MM.1S (cell line): ENCODE data around the gene PLXNB1.

Source experiments
- DNase-seq: peaks from one replicate; pipeline ENCODE4 v3.0.0-alpha.2; 2015
- H2AFZ ChIP-seq: fragments of 300-600 bp; sonication (generic); 2 replicates; pipeline ENCODE4 v1.6.0; 2016; ENCODE audit warnings: antibody characterized with exemption, low read length
- H3F3A ChIP-seq: fragments of 300-600 bp; sonication (generic); 2 replicates; pipeline ENCODE4 v1.6.1; 2016; ENCODE audit warnings: mild to moderate bottlenecking, antibody characterized with exemption, low read length, moderate library complexity, mixed read lengths; ENCODE audit not compliant: insufficient read depth
- H3K27ac ChIP-seq: fragments of 300-600 bp; sonication (generic); 2 replicates; pipeline ENCODE4 v1.5.1; 2016; ENCODE audit warnings: mild to moderate bottlenecking, low read length
- H3K27me3 ChIP-seq: fragments of 300-600 bp; sonication (generic); replicated peaks from 2 replicates; pipeline ENCODE4 v1.6.0; 2016; ENCODE audit warnings: low read length; ENCODE audit not compliant: insufficient read depth
- H3K36me3 ChIP-seq: fragments of 300-600 bp; sonication (generic); replicated peaks from 2 replicates; pipeline ENCODE4 v1.6.1; 2016; ENCODE audit warnings: mild to moderate bottlenecking, low read length, mixed read lengths; ENCODE audit not compliant: insufficient read depth
- H3K4me1 ChIP-seq: fragments of 300-600 bp; sonication (generic); 2 replicates; pipeline ENCODE4 v1.6.1; 2016; ENCODE audit warnings: low read length, mixed read lengths
- H3K4me2 ChIP-seq: fragments of 300-600 bp; sonication (generic); 2 replicates; pipeline ENCODE4 v1.6.0; 2016; ENCODE audit warnings: low read depth, low read length
- H3K4me3 ChIP-seq: fragments of 300-600 bp; sonication (generic); 2 replicates; pipeline ENCODE4 v1.5.1; 2016; ENCODE audit warnings: low read length, mixed read lengths
- H3K79me2 ChIP-seq: fragments of 300-600 bp; sonication (generic); 2 replicates; pipeline ENCODE4 v1.6.1; 2016; ENCODE audit warnings: mixed run types, low read length, mixed read lengths
- H3K9ac ChIP-seq: fragments of 300-600 bp; sonication (generic); 2 replicates; pipeline ENCODE4 v1.6.1; 2016; ENCODE audit warnings: low read length, mixed read lengths
- H3K9me2 ChIP-seq: fragments of 300-600 bp; sonication (generic); replicated peaks from 2 replicates; pipeline ENCODE4 v1.6.1; 2016; ENCODE audit warnings: mild to moderate bottlenecking, low read length, mixed read lengths; ENCODE audit not compliant: insufficient read depth
- H3K9me3 ChIP-seq: fragments of 300-600 bp; sonication (generic); replicated peaks from 2 replicates; pipeline ENCODE4 v1.6.1; 2016; ENCODE audit warnings: mild to moderate bottlenecking, low read length, mixed read lengths; ENCODE audit not compliant: insufficient read depth
- H4K20me1 ChIP-seq: fragments of 300-600 bp; sonication (generic); 2 replicates; pipeline ENCODE4 v1.6.1; 2016; ENCODE audit warnings: mild to moderate bottlenecking, low read length, moderate library complexity, mixed read lengths; ENCODE audit not compliant: insufficient read depth
- CTCF ChIP-seq: fragments of 300-600 bp; sonication (generic); IDR thresholded peaks from 2 replicates; pipeline ENCODE4 v1.5.1; 2016; ENCODE audit warnings: antibody characterized with exemption, low read length, mixed read lengths
- EZH2 ChIP-seq: fragments of 300-600 bp; sonication (generic); optimal IDR thresholded peaks from 2 replicates; pipeline ENCODE3; 2017; ENCODE audit warnings: low read depth, mild to moderate bottlenecking, antibody characterized with exemption, low read length, mixed read lengths
- EZH2phosphoT487 ChIP-seq: fragments of 300-600 bp; sonication (generic); IDR thresholded peaks from 2 replicates; pipeline ENCODE4 v1.6.1; 2018; ENCODE audit warnings: antibody characterized with exemption, low read length

Gene PLXNB1

DNA sequence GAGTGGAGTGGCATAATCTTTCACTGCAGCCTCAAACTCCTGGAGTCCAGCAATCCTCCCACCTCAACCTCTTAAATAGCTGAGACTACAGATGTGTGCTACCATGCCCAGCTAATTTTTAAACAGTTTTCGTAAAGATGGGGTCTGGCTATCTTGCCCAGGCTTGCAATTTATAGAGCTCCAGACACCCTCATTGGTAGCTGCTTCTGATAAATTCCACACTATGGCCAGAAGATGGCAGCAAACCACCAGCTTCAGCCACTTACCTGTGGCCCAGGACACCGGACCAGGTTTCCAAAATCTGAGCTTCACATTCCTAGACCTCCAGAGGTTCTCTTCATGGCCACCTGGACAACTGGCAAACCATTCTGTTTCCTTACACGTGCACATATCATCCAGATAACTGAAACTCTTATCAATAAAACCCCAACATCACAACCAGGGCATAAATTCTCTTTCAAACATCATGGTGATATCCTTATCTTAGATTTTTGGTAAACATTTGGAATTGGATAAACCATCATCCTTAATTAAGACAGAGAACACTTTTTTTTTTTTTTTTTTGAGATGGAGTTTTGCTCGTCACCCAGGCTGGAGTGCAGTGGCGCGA, 29.0 kb downstream of the PLXNB1 start:
- no peaks in the 10 kb centered on the region for H4K20me1 ChIP-seq
- H3K4me1 ChIP-seq = no peaks in the 10 kb centered on the region
- H3K9ac ChIP-seq = no peak overlapping the region
- H3K27me3 ChIP-seq = no peaks in the 10 kb centered on the region; the same call in 1 of the 2 replicates
- H3K79me2 ChIP-seq = no peaks in the 10 kb centered on the region
- H3K9me2 ChIP-seq = no peaks in the 10 kb centered on the region
- H3K36me3 ChIP-seq = no peaks in the 10 kb centered on the region
- H2AFZ ChIP-seq = no peak overlapping the region
- TF ChIP-seq EZH2 (no peak), CTCF (peak; percentile 80), EZH2phosphoT487 (no peak)
- H3K27ac ChIP-seq = no peak overlapping the region
- no peak overlapping the region for H3K4me2 ChIP-seq
- no peaks in the 10 kb centered on the region for H3F3A ChIP-seq
- H3K4me3 ChIP-seq = no peak overlapping the region
- DNase-seq = peak; percentile 68
- H3K9me3 ChIP-seq = no peaks in the 10 kb centered on the region

DNA sequence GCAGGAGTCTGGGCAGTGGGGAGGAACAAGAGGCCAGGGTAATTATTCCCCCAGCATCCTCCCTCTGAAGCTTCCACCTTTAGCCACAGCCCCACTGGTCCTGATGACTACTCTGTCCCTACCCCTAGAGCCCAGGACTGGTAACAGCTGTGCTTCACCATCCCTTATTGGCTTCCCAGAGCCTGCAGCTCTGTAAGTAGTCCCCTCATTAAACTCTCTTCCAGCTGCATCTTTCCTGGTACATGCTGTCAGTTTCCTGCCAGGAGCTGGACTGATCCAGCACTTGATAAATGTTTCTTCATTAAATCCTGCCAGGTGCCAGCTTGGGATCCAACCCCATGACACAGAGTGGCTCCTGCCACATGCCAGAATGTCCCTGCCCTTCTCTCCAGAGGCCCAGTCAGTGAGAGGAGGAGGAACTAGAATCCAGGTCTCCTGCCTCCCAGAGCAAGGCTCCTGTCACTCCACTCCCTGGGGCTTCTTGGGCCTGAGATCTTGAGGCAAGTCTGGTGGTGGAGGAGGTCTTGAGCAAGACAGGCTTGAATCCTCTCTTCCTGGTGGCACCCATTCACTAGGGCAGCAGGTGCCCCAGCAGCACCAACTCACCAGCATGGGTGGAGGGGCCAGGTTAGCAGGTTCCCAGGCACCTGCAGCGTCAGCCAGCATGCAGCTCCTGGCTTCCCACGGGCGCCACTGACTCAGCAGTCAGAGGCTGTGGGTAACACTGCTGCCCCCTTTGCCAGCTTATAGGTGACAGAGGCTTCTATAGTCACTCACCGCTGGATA, 30.3 kb downstream of the PLXNB1 start:
- H3K27me3 ChIP-seq = no peaks in the 10 kb centered on the region; the same call in 1 of the 2 replicates
- no peak overlapping the region for H2AFZ ChIP-seq
- no peak overlapping the region for H3K27ac ChIP-seq
- no peaks in the 10 kb centered on the region for H3F3A ChIP-seq
- no peak overlapping the region for H3K4me2 ChIP-seq
- H3K9me2 ChIP-seq = no peaks in the 10 kb centered on the region
- no peak overlapping the region for H3K9ac ChIP-seq
- no peak for TF ChIP-seq CTCF
- TF ChIP-seq EZH2phosphoT487 = no peak
- no peak for TF ChIP-seq EZH2
- no peak for DNase-seq
- H3K36me3 ChIP-seq = no peaks in the 10 kb centered on the region
- H3K9me3 ChIP-seq = no peaks in the 10 kb centered on the region
- no peaks in the 10 kb centered on the region for H4K20me1 ChIP-seq
- no peak overlapping the region for H3K4me3 ChIP-seq
- H3K4me1 ChIP-seq = no peaks in the 10 kb centered on the region
- H3K79me2 ChIP-seq = no peaks in the 10 kb centered on the region

DNA sequence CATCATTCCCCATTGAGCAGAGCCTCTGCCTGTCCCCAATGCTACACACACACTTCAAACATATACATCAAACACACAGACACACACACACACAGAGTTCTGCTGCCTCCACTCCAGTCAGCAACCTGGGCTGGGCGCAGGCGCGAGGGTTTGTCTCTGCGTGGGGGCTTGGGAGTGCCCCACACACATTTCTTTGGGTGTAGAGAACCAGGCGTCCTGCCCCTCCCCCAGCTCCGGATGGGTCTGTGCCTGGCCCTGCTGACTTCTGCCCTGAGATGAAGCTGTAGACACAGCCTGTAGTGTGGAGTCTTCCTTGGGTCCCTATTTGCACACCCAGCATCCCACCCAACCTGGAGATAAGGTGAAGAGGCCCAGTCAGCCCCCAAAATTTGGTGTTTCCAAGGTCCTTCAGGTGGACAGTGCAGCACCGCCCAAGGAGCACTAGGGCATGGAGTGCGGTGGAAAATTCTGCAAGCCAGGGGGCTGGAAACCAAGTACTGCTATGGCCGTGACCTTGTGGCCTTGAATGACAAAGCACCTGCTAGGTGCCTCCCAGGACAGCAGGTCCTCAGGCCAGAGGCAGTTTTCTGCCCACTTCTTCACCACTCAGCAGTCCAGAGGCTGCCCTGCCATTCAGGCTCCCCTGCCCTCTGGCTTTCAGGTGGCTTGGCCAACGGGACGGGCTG, 31.0 kb downstream of the PLXNB1 start:
- Histone ChIP-seq H3F3A (no peaks in the 10 kb centered on the region), H3K4me1 (no peaks in the 10 kb centered on the region), H3K9me3 (no peaks in the 10 kb centered on the region), H3K27me3 (no peaks in the 10 kb centered on the region; the same call in 1 of the 2 replicates), H3K9me2 (no peaks in the 10 kb centered on the region), H3K9ac (no peak overlapping the region), H3K36me3 (no peaks in the 10 kb centered on the region), H2AFZ (no peak overlapping the region), H3K27ac (no peak overlapping the region), H3K79me2 (no peaks in the 10 kb centered on the region), H3K4me2 (no peak overlapping the region), H4K20me1 (no peaks in the 10 kb centered on the region), H3K4me3 (no peak overlapping the region)
- no peak for DNase-seq
- no peak for TF ChIP-seq EZH2
- no peak for TF ChIP-seq CTCF
- TF ChIP-seq EZH2phosphoT487 = no peak
